ENCODE results near the gene MLLT6. TPM values are rescaled to one million over a fixed set of nuclear protein-coding genes. Genes with fewer than 3 reads are reported as not detected.

The MLLT6 gene
- polyA plus RNA-seq, 3 donors = 0.72 to 55.4 (median 0.82) TPM

DNA sequence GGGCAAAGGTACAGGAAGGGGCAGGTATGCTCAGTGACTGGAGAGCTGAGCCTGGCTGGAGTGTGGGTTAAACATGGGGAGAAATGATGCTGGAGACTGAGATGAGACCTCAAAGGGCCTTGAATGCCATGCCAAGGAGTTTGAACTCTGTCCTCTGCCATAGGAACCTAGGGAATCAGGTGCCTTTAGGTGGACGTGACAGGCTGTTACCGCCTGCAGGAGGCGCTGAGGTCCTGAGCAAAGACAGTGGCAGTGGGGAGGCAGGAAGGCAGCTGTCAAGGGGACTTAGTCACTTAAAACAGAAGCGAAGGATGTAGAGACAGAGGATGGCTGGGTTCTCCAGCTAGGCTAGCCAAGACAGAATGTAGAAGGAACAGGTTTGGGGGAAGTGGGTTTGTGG, 56.5 kb downstream of the MLLT6 start:
- H3K27me3 Mint-ChIP-seq (ENCODE audit: low read depth in 3 of 3) = no peaks in the 10 kb centered on the region
- 93% methylated on average over 4 of the region's 4 CpGs for WGBS (ENCODE audit: insufficient coverage)
- H3K27me3 ChIP-seq (ENCODE audit: control insufficient read depth in 2 of 2, insufficient read depth in 2 of 2, low read length in 2 of 2) = no peaks in the 10 kb centered on the region
- H3K4me2 ChIP-seq (replicated peaks; ENCODE audit: extremely low read depth, low read length, poor library complexity, severe bottlenecking) = no peak overlapping the region
- H3K9ac ChIP-seq (ENCODE audit: insufficient read depth, low read length, poor library complexity, severe bottlenecking) = no peak overlapping the region
- H2AFZ ChIP-seq (ENCODE audit: insufficient read depth, low read depth, low read length, poor library complexity, severe bottlenecking) = no peak overlapping the region
- H3K36me3 Mint-ChIP-seq = peaks cover 85 to 98% of the 10 kb centered on the region in 2 donors
- H3K4me1 Mint-ChIP-seq = no peaks in the 10 kb centered on the region
- intact Hi-C loops (cut with micrococcal nuclease) = no loop called here
- H3K27ac Mint-ChIP-seq = peak overlapping the region in 2 of 7 donors; percentile 4 to 55
- H4K20me1 ChIP-seq (ENCODE audit: insufficient read depth, low read length) = peaks cover 64% of the 10 kb centered on the region
- H3K4me1 ChIP-seq (ENCODE audit: control insufficient read depth in 1 of 2, insufficient read depth in 2 of 2, low read length in 2 of 2) = no peaks in the 10 kb centered on the region
- peaks cover 6% of the 10 kb centered on the region for H3K79me2 ChIP-seq (ENCODE audit: insufficient read depth, low read length)
- no peak overlapping the region for H3K4me3 Mint-ChIP-seq
- peaks cover 89 to 98% of the 10 kb centered on the region in 2 donors for H3K36me3 ChIP-seq (replicated peaks in 1 of 2; ENCODE audit: control insufficient read depth in 1 of 2, insufficient read depth in 2 of 2, low read length in 2 of 2)
- DNase-seq = no peak
- TF ChIP-seq CTCF (IDR thresholded peaks at IDR 0.05) = no peak
- H3K27ac ChIP-seq (ENCODE audit: low read depth in 1 of 2, low read length in 2 of 2) = no peak overlapping the region
- no peaks in the 10 kb centered on the region for H3K9me3 ChIP-seq (replicated peaks in 1 of 2; ENCODE audit: control insufficient read depth in 1 of 2, insufficient read depth in 1 of 2, low read length in 2 of 2)
- H3K9me3 Mint-ChIP-seq = no peaks in the 10 kb centered on the region
- H3K4me3 ChIP-seq (replicated peaks in 1 of 3; ENCODE audit: low read depth in 2 of 3, low read length in 3 of 3) = no peak overlapping the region

DNA sequence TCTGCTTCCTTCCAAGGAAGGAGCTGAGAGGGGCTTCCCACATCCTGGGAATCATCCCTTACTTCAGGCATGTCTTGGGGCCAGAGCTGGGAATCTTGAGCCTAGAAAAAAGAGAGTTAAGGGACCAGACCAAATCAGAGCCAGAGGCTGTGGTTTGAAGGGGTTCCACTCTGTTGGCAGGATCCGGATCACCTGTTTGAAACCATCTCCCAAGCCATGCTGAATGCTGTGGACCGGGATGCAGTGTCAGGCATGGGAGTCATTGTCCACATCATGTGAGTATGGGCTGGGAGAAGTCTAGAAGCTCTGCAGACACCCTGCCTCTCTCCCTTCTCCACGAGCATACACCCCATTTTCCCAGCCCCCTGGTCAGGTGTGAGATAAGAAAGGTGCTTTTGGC, 57.2 kb downstream of the MLLT6 start:
- peaks cover 61% of the 10 kb centered on the region for H4K20me1 ChIP-seq (ENCODE audit: insufficient read depth, low read length)
- H3K27ac ChIP-seq (ENCODE audit: low read depth in 1 of 2, low read length in 2 of 2) = no peak overlapping the region
- peaks cover 4% of the 10 kb centered on the region for H3K79me2 ChIP-seq (ENCODE audit: insufficient read depth, low read length)
- H3K4me3 ChIP-seq (replicated peaks in 1 of 3; ENCODE audit: low read depth in 2 of 3, low read length in 3 of 3) = no peak overlapping the region
- no peaks in the 10 kb centered on the region for H3K9me3 ChIP-seq (replicated peaks in 1 of 2; ENCODE audit: control insufficient read depth in 1 of 2, insufficient read depth in 1 of 2, low read length in 2 of 2)
- peak overlapping the region in 3 of 7 donors; percentile 37 to 70 (median 52) for H3K27ac Mint-ChIP-seq
- no peak overlapping the region for H3K4me2 ChIP-seq (replicated peaks; ENCODE audit: extremely low read depth, low read length, poor library complexity, severe bottlenecking)
- H3K9me3 Mint-ChIP-seq = no peaks in the 10 kb centered on the region
- no peaks in the 10 kb centered on the region for H3K4me1 ChIP-seq (ENCODE audit: control insufficient read depth in 1 of 2, insufficient read depth in 2 of 2, low read length in 2 of 2)
- no CpG with 5 or more reads among the region's 3 CpGs for WGBS (ENCODE audit: insufficient coverage)
- no peak for DNase-seq
- peaks cover 90 to 98% of the 10 kb centered on the region in 2 donors for H3K36me3 Mint-ChIP-seq
- no peaks in the 10 kb centered on the region for H3K27me3 Mint-ChIP-seq (ENCODE audit: low read depth in 3 of 3)
- no peak overlapping the region for H3K4me3 Mint-ChIP-seq
- H3K36me3 ChIP-seq (replicated peaks in 1 of 2; ENCODE audit: control insufficient read depth in 1 of 2, insufficient read depth in 2 of 2, low read length in 2 of 2) = peaks cover 89 to 98% of the 10 kb centered on the region in 2 donors
- no peaks in the 10 kb centered on the region for H3K27me3 ChIP-seq (ENCODE audit: control insufficient read depth in 2 of 2, insufficient read depth in 2 of 2, low read length in 2 of 2)
- no peak overlapping the region for H3K9ac ChIP-seq (ENCODE audit: insufficient read depth, low read length, poor library complexity, severe bottlenecking)
- intact Hi-C loops (cut with micrococcal nuclease) = no loop called here
- H2AFZ ChIP-seq (ENCODE audit: insufficient read depth, low read depth, low read length, poor library complexity, severe bottlenecking) = no peak overlapping the region
- H3K4me1 Mint-ChIP-seq = no peaks in the 10 kb centered on the region
- no peak for TF ChIP-seq CTCF (IDR thresholded peaks at IDR 0.05)
